SK-N-SH treated with all-trans-retinoic acid at 6 μM for 48 hours (cell line): ENCODE results near the gene LEMD2.

Experiments used
- ATAC-seq: fragments of 200-7000 bp; cut with Tn5 transposase; 3 replicates; pipeline ENCODE4 v1.9.1; 2020; ENCODE audit warnings: mild to moderate bottlenecking, moderate library complexity
- BACH2 ChIP-seq: fragments of 250-450 bp; sonication (Bioruptor Pico); IDR thresholded peaks from 2 replicates; pipeline ENCODE4 v1.9.0; 2021; ENCODE audit warnings: mild to moderate bottlenecking, borderline replicate concordance
- ESRRG ChIP-seq: fragments of 250-450 bp; sonication (Bioruptor Pico); IDR thresholded peaks from 2 replicates; pipeline ENCODE4 v1.6.1; 2021; ENCODE audit warnings: mild to moderate bottlenecking
- GLIS3 ChIP-seq: fragments of 250-450 bp; sonication (Bioruptor Pico); IDR thresholded peaks from 2 replicates; pipeline ENCODE4 v1.5.0; 2020; ENCODE audit warnings: mild to moderate bottlenecking, moderate library complexity
- OSR1 ChIP-seq: fragments of 250-450 bp; sonication (Bioruptor Pico); IDR thresholded peaks from 2 replicates; pipeline ENCODE4 v1.8.0; 2022; ENCODE audit warnings: moderate library complexity, mild to moderate bottlenecking, inconsistent platforms
- PPARA ChIP-seq: fragments of 250-450 bp; sonication (Bioruptor Pico); IDR thresholded peaks from 2 replicates; pipeline ENCODE4 v1.5.0; 2020; ENCODE audit warnings: mild to moderate bottlenecking, borderline replicate concordance
- RARB ChIP-seq: fragments of 250-450 bp; sonication (Bioruptor Pico); IDR thresholded peaks from 2 replicates; pipeline ENCODE4 v1.8.0; 2021; ENCODE audit warnings: mild to moderate bottlenecking, moderate library complexity
- SNAI2 ChIP-seq: fragments of 250-450 bp; sonication (Bioruptor Pico); IDR thresholded peaks from 2 replicates; pipeline ENCODE4 v1.5.0; 2020; ENCODE audit warnings: mild to moderate bottlenecking, moderate library complexity
- TCF4 ChIP-seq: fragments of 250-450 bp; sonication (Bioruptor Pico); IDR thresholded peaks from 2 replicates; pipeline ENCODE4 v1.8.0; 2021; ENCODE audit warnings: mild to moderate bottlenecking, moderate library complexity, borderline replicate concordance
- ZC3H10 ChIP-seq: fragments of 250-450 bp; sonication (Bioruptor Pico); IDR thresholded peaks from 2 replicates; pipeline ENCODE4 v1.5.1; 2021; ENCODE audit warnings: mild to moderate bottlenecking, moderate library complexity
- ZFP3 ChIP-seq: fragments of 250-450 bp; sonication (Bioruptor Pico); IDR thresholded peaks from 2 replicates; pipeline ENCODE4 v1.5.0; 2020; ENCODE audit warnings: mild to moderate bottlenecking, moderate library complexity
- ZFP30 ChIP-seq: fragments of 450-650 bp; formaldehyde crosslinking; IDR thresholded peaks from 2 replicates; pipeline ENCODE4 v1.5.0; 2022; ENCODE audit warnings: mild to moderate bottlenecking, moderate library complexity
- ZNF565 ChIP-seq: fragments of 450-650 bp; formaldehyde crosslinking; conservative IDR thresholded peaks from 2 replicates; pipeline ENCODE4 v1.5.0; 2020; ENCODE audit warnings: low read depth, mild to moderate bottlenecking, moderate library complexity
- TF ChIP-seq, protein P1 (sequence below): fragments of 250-450 bp; sonication (Bioruptor Pico); IDR thresholded peaks from 2 replicates; pipeline ENCODE4 v1.5.0; 2020; ENCODE audit warnings: mild to moderate bottlenecking, moderate library complexity
- TF ChIP-seq, protein P2 (sequence below): fragments of 250-450 bp; sonication (Bioruptor Pico); IDR thresholded peaks from 2 replicates; pipeline ENCODE4 v1.8.0; 2021; ENCODE audit warnings: low read depth, mild to moderate bottlenecking, moderate library complexity, borderline replicate concordance
- TF ChIP-seq, protein P3 (sequence below): fragments of 250-450 bp; sonication (Bioruptor Pico); IDR thresholded peaks from 2 replicates; pipeline ENCODE4 v1.5.1; 2020; ENCODE audit warnings: low read depth, mild to moderate bottlenecking, moderate library complexity
- TF ChIP-seq, protein P4 (sequence below): fragments of 250-450 bp; sonication (Bioruptor Pico); IDR thresholded peaks from 2 replicates; pipeline ENCODE4 v1.5.1; 2021; ENCODE audit warnings: mild to moderate bottlenecking, moderate library complexity
- TF ChIP-seq, protein P5 (sequence below): fragments of 250-450 bp; sonication (Bioruptor Pico); IDR thresholded peaks from 2 replicates; pipeline ENCODE4 v1.8.0; 2020; ENCODE audit warnings: mild to moderate bottlenecking, moderate library complexity, borderline replicate concordance

LEMD2 gene

GRCh38 chr6:33739571-33739970, 49.4 kb downstream of the LEMD2 start (continued):
- TF ChIP-seq, protein P1, sequence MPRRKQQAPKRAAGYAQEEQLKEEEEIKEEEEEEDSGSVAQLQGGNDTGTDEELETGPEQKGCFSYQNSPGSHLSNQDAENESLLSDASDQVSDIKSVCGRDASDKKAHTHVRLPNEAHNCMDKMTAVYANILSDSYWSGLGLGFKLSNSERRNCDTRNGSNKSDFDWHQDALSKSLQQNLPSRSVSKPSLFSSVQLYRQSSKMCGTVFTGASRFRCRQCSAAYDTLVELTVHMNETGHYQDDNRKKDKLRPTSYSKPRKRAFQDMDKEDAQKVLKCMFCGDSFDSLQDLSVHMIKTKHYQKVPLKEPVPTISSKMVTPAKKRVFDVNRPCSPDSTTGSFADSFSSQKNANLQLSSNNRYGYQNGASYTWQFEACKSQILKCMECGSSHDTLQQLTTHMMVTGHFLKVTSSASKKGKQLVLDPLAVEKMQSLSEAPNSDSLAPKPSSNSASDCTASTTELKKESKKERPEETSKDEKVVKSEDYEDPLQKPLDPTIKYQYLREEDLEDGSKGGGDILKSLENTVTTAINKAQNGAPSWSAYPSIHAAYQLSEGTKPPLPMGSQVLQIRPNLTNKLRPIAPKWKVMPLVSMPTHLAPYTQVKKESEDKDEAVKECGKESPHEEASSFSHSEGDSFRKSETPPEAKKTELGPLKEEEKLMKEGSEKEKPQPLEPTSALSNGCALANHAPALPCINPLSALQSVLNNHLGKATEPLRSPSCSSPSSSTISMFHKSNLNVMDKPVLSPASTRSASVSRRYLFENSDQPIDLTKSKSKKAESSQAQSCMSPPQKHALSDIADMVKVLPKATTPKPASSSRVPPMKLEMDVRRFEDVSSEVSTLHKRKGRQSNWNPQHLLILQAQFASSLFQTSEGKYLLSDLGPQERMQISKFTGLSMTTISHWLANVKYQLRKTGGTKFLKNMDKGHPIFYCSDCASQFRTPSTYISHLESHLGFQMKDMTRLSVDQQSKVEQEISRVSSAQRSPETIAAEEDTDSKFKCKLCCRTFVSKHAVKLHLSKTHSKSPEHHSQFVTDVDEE (CRISPR knock-in tag): no peak
- TF ChIP-seq SNAI2 (CRISPR knock-in tag) (no peak), RARB (no peak), BACH2 (no peak), TCF4 (CRISPR knock-in tag) (no peak)
- TF ChIP-seq, all 23 proteins: peak for 0

DNA sequence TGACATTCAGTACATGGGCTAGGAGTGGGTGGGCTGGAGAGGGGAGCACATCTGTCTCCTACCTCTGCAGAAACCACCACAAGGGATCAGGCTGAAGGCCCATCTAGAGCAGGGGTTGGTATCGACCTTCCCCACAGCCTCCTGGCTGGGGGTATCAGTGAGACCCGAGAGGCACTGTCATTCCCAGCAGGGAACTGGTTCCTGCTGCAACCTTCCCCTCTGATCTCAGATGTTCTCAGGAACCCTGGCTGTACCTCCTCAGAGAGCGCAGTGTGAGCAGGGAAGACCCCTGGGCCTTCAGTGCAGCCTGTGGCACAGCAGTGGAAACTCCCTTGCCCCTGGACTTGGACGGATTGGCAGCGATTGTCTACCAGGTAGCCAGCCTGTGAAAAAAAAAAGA, 50.1 kb downstream of the LEMD2 start:
- TF ChIP-seq, protein P1 (CRISPR knock-in tag): no peak
- no peak for TF ChIP-seq BACH2
- no peak for TF ChIP-seq ZNF565 (CRISPR knock-in tag)
- TF ChIP-seq, protein P2, sequence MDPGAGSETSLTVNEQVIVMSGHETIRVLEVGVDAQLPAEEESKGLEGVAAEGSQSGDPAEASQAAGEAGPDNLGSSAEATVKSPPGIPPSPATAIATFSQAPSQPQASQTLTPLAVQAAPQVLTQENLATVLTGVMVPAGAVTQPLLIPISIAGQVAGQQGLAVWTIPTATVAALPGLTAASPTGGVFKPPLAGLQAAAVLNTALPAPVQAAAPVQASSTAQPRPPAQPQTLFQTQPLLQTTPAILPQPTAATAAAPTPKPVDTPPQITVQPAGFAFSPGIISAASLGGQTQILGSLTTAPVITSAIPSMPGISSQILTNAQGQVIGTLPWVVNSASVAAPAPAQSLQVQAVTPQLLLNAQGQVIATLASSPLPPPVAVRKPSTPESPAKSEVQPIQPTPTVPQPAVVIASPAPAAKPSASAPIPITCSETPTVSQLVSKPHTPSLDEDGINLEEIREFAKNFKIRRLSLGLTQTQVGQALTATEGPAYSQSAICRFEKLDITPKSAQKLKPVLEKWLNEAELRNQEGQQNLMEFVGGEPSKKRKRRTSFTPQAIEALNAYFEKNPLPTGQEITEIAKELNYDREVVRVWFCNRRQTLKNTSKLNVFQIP (CRISPR knock-in tag): no peak
- no peak for TF ChIP-seq ZFP3 (CRISPR knock-in tag)
- TF ChIP-seq, protein P3, sequence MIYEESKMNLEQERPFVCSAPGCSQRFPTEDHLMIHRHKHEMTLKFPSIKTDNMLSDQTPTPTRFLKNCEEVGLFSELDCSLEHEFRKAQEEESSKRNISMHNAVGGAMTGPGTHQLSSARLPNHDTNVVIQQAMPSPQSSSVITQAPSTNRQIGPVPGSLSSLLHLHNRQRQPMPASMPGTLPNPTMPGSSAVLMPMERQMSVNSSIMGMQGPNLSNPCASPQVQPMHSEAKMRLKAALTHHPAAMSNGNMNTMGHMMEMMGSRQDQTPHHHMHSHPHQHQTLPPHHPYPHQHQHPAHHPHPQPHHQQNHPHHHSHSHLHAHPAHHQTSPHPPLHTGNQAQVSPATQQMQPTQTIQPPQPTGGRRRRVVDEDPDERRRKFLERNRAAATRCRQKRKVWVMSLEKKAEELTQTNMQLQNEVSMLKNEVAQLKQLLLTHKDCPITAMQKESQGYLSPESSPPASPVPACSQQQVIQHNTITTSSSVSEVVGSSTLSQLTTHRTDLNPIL (CRISPR knock-in tag): no peak
- no peak for TF ChIP-seq ZFP30
- TF ChIP-seq OSR1 (CRISPR knock-in tag): no peak
- no peak for TF ChIP-seq GLIS3 (CRISPR knock-in tag)
- TF ChIP-seq, protein P4, sequence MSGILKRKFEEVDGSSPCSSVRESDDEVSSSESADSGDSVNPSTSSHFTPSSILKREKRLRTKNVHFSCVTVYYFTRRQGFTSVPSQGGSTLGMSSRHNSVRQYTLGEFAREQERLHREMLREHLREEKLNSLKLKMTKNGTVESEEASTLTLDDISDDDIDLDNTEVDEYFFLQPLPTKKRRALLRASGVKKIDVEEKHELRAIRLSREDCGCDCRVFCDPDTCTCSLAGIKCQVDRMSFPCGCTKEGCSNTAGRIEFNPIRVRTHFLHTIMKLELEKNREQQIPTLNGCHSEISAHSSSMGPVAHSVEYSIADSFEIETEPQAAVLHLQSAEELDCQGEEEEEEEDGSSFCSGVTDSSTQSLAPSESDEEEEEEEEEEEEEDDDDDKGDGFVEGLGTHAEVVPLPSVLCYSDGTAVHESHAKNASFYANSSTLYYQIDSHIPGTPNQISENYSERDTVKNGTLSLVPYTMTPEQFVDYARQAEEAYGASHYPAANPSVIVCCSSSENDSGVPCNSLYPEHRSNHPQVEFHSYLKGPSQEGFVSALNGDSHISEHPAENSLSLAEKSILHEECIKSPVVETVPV (CRISPR knock-in tag): no peak
- no peak for TF ChIP-seq PPARA (CRISPR knock-in tag)
- no peak for TF ChIP-seq SNAI2 (CRISPR knock-in tag)
- no peak for TF ChIP-seq ESRRG (CRISPR knock-in tag)
- TF ChIP-seq, protein P5, sequence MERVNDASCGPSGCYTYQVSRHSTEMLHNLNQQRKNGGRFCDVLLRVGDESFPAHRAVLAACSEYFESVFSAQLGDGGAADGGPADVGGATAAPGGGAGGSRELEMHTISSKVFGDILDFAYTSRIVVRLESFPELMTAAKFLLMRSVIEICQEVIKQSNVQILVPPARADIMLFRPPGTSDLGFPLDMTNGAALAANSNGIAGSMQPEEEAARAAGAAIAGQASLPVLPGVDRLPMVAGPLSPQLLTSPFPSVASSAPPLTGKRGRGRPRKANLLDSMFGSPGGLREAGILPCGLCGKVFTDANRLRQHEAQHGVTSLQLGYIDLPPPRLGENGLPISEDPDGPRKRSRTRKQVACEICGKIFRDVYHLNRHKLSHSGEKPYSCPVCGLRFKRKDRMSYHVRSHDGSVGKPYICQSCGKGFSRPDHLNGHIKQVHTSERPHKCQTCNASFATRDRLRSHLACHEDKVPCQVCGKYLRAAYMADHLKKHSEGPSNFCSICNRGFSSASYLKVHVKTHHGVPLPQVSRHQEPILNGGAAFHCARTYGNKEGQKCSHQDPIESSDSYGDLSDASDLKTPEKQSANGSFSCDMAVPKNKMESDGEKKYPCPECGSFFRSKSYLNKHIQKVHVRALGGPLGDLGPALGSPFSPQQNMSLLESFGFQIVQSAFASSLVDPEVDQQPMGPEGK (CRISPR knock-in tag): no peak
- TF ChIP-seq, all 23 proteins: peak for 0
- ATAC-seq: no peak

- TF ChIP-seq RARB (no peak), ZC3H10 (CRISPR knock-in tag) (no peak), SNAI2 (CRISPR knock-in tag) (no peak), TCF4 (CRISPR knock-in tag) (no peak)
- TF ChIP-seq, protein P3 (CRISPR knock-in tag): no peak
- TF ChIP-seq, protein P5 (CRISPR knock-in tag): no peak
- no peak for ATAC-seq
Observed at GRCh38 chr6:33738153-33738552, 50.8 kb downstream of the LEMD2 start.
